GM12878 (cell line): ENCODE measurements around the gene TAC3. TPM values are rescaled to one million over a fixed set of nuclear protein-coding genes. Genes with fewer than 3 reads are reported as not detected.
A peak's percentile ranks its signal among the peaks of the same experiment; 100 is the strongest.

Source experiments
- ATF7 ChIP-seq: fragments of 450-650 bp; IDR thresholded peaks from 2 replicates; pipeline ENCODE4 v1.6.1; 2016; ENCODE audit warnings: low read depth, mild to moderate bottlenecking
- BACH1 ChIP-seq: fragments of 450-650 bp; IDR thresholded peaks from 2 replicates; pipeline ENCODE4 v1.6.1; 2017; ENCODE audit warnings: mild to moderate bottlenecking, borderline replicate concordance
- GABPA ChIP-seq: IDR thresholded peaks from 2 replicates; pipeline ENCODE4 v1.6.1; 2014; ENCODE audit warnings: antibody characterized with exemption, low read depth, mild to moderate bottlenecking, inconsistent platforms
- MYC ChIP-seq: IDR thresholded peaks from 2 replicates; pipeline ENCODE4 v1.6.1; 2011; ENCODE audit warnings: mild to moderate bottlenecking, low read length, moderate library complexity, inconsistent platforms; ENCODE audit not compliant: insufficient read depth, insufficient replicate concordance, insufficient read length, severe bottlenecking
- NFYA ChIP-seq: IDR thresholded peaks from 2 replicates; pipeline ENCODE4 v1.6.1; 2011; ENCODE audit warnings: low read depth, mild to moderate bottlenecking, low read length, improper control_type of control experiment, borderline replicate concordance
- NR2C2 ChIP-seq: IDR thresholded peaks from 2 replicates; pipeline ENCODE4 v1.6.1; 2011; ENCODE audit warnings: borderline replicate concordance, low read depth; ENCODE audit not compliant: control insufficient read depth, insufficient read length
- NR2F1 ChIP-seq: fragments of 450-650 bp; conservative IDR thresholded peaks from 2 replicates; pipeline ENCODE4 v1.6.1; 2017; ENCODE audit warnings: mild to moderate bottlenecking
- PAX8 ChIP-seq: fragments of 450-650 bp; IDR thresholded peaks from 2 replicates; pipeline ENCODE4 v1.6.1; 2017; ENCODE audit warnings: mild to moderate bottlenecking, moderate library complexity
- POLR2A ChIP-seq: IDR thresholded peaks from 2 replicates; pipeline ENCODE4 v1.6.1; 2011; ENCODE audit warnings: low read depth, mild to moderate bottlenecking, low read length
- RB1 ChIP-seq: fragments of 450-650 bp; formaldehyde crosslinking; IDR thresholded peaks from 2 replicates; pipeline ENCODE4 v1.6.1; 2017; ENCODE audit warnings: mild to moderate bottlenecking, borderline replicate concordance
- RELA ChIP-seq: fragments of 450-650 bp; IDR thresholded peaks from 2 replicates; pipeline ENCODE4 v1.8.0; 2014; ENCODE audit warnings: borderline replicate concordance; ENCODE audit not compliant: partially characterized antibody
- RUNX3 ChIP-seq: IDR thresholded peaks from 2 replicates; pipeline ENCODE4 v1.6.1; 2012; ENCODE audit warnings: low read length, inconsistent platforms
- SIN3A ChIP-seq: IDR thresholded peaks from 2 replicates; pipeline ENCODE4 v1.6.1; 2012; ENCODE audit warnings: low read depth, low read length, improper control_type of control experiment
- SP1 ChIP-seq: IDR thresholded peaks from one replicate; pipeline ENCODE4 v1.6.1; 2011; ENCODE audit warnings: low read depth, low read length
- ZBED1 ChIP-seq: IDR thresholded peaks from 2 replicates; pipeline ENCODE4 v1.6.1; 2016; ENCODE audit warnings: borderline replicate concordance
- ZNF384 ChIP-seq: IDR thresholded peaks from 2 replicates; pipeline ENCODE4 v1.6.1; 2012; ENCODE audit warnings: low read depth, mild to moderate bottlenecking, low read length, improper control_type of control experiment, borderline replicate concordance
- polyA plus RNA-seq, 11 experiments: library from polyadenylated mRNA; depleted of rRNA in 4 of 11; unstranded in 6 of 11; stranded (reverse) in 5 of 11; fragments of >200 nt; fragmentation: Nextera tagmentation in 4 of 11; fragmentation: Illumina TruSeq in 1 of 11; extraction: Ambion mirVana in 4 of 11; extraction: Trizol in 1 of 11; gene quantifications; 1 replicate in 1 of 11; 2 replicates in 10 of 11; pipeline versions ENCODE4 v1.2.1 to v1.2.3, GENCODE V29; 2011 to 2016; ENCODE audit warnings: inconsistent platforms in 2 of 11, missing spikeins in 2 of 11, low read depth in 1 of 11
- total RNA-seq, 4 experiments: library from RNA; depleted of rRNA in 3 of 4; stranded (reverse); fragments of >200 nt in 3 of 4; fragmentation: Illumina TruSeq in 1 of 4; extraction: Trizol in 1 of 4; gene quantifications; 2 replicates each; pipeline versions ENCODE4 v1.2.1 to v1.2.3, GENCODE V29; 2013 to 2021
- TF ChIP-seq, protein P1 (sequence below): fragments of 450-650 bp; IDR thresholded peaks from 2 replicates; pipeline ENCODE4 v1.6.1; 2018; ENCODE audit warnings: borderline replicate concordance, mild to moderate bottlenecking; ENCODE audit not compliant: partially characterized antibody
- TF ChIP-seq, protein P2 (sequence below): fragments of 450-650 bp; IDR thresholded peaks from 2 replicates; pipeline ENCODE4 v1.6.1; 2016; ENCODE audit warnings: mild to moderate bottlenecking, moderate library complexity, borderline replicate concordance
- TF ChIP-seq, protein P3 (sequence below): fragments of 450-650 bp; IDR thresholded peaks from 2 replicates; pipeline ENCODE4 v1.6.1; 2017; ENCODE audit warnings: low read depth, mild to moderate bottlenecking, moderate library complexity
- TF ChIP-seq, protein P4 (sequence below): fragments of 450-650 bp; IDR thresholded peaks from 2 replicates; pipeline ENCODE4 v1.6.1; 2018; ENCODE audit warnings: mild to moderate bottlenecking, low read depth, moderate library complexity; ENCODE audit not compliant: partially characterized antibody

TAC3 gene
- total and polyA plus RNA-seq, 10 of the 15 experiments (the other 5 are each of a cell fraction or from before 2014, with no cell fraction given): 0.11 to 0.18 (median 0.13) TPM; not detected in 7

DNA sequence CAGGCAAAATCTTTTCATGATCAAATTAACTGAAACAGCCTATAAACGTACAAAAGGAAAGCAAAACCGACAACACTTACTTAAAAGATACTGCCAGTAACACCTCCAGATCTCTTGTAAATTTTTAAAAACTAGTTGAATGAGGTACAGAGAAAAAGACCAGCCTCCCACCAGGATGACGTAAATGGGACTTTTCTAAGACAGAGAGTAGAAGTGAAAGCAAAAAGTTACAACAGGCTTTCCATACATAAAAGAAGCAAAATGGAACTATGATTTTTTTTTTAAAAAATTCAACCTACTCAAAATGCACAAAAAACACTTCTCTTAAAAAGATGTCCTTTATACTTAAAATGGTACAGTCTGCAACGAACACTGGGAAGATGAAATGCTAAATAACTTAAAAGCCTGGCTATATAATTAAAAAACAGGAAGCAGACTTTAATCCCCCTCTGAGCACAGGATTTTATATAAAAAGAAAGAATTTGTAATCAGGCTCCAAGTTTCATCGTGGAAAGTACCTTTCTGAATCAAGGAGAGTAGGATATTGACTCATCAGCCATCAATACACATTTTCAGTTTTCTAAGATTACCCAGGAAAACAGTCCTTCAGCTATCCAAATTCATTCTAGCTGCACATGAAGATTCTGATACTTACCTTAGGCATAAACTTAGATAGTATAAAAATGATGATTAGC lies 47.8 kb upstream of the TAC3 start (continued):
- TF ChIP-seq, protein P1, sequence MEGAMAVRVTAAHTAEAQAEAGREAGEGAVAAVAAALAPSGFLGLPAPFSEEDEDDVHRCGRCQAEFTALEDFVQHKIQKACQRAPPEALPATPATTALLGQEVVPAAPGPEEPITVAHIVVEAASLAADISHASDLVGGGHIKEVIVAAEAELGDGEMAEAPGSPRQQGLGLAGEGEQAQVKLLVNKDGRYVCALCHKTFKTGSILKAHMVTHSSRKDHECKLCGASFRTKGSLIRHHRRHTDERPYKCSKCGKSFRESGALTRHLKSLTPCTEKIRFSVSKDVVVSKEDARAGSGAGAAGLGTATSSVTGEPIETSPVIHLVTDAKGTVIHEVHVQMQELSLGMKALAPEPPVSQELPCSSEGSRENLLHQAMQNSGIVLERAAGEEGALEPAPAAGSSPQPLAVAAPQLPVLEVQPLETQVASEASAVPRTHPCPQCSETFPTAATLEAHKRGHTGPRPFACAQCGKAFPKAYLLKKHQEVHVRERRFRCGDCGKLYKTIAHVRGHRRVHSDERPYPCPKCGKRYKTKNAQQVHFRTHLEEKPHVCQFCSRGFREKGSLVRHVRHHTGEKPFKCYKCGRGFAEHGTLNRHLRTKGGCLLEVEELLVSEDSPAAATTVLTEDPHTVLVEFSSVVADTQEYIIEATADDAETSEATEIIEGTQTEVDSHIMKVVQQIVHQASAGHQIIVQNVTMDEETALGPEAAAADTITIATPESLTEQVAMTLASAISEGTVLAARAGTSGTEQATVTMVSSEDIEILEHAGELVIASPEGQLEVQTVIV: no peak
- TF ChIP-seq SP1 (no peak), SIN3A (no peak), MYC (no peak), NFYA (no peak), NR2F1 (no peak), PAX8 (no peak), ZNF384 (peak; percentile 60), RELA (no peak), ATF7 (peak; percentile 98), GABPA (no peak), POLR2A (no peak), RB1 (no peak), ZBED1 (no peak), RUNX3 (no peak), NR2C2 (no peak), BACH1 (no peak)
- TF ChIP-seq, protein P2, sequence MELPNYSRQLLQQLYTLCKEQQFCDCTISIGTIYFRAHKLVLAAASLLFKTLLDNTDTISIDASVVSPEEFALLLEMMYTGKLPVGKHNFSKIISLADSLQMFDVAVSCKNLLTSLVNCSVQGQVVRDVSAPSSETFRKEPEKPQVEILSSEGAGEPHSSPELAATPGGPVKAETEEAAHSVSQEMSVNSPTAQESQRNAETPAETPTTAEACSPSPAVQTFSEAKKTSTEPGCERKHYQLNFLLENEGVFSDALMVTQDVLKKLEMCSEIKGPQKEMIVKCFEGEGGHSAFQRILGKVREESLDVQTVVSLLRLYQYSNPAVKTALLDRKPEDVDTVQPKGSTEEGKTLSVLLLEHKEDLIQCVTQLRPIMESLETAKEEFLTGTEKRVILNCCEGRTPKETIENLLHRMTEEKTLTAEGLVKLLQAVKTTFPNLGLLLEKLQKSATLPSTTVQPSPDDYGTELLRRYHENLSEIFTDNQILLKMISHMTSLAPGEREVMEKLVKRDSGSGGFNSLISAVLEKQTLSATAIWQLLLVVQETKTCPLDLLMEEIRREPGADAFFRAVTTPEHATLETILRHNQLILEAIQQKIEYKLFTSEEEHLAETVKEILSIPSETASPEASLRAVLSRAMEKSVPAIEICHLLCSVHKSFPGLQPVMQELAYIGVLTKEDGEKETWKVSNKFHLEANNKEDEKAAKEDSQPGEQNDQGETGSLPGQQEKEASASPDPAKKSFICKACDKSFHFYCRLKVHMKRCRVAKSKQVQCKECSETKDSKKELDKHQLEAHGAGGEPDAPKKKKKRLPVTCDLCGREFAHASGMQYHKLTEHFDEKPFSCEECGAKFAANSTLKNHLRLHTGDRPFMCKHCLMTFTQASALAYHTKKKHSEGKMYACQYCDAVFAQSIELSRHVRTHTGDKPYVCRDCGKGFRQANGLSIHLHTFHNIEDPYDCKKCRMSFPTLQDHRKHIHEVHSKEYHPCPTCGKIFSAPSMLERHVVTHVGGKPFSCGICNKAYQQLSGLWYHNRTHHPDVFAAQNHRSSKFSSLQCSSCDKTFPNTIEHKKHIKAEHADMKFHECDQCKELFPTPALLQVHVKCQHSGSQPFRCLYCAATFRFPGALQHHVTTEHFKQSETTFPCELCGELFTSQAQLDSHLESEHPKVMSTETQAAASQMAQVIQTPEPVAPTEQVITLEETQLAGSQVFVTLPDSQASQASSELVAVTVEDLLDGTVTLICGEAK: peak; percentile 26; the same call in 1 of the 2 replicates
- TF ChIP-seq, protein P3, sequence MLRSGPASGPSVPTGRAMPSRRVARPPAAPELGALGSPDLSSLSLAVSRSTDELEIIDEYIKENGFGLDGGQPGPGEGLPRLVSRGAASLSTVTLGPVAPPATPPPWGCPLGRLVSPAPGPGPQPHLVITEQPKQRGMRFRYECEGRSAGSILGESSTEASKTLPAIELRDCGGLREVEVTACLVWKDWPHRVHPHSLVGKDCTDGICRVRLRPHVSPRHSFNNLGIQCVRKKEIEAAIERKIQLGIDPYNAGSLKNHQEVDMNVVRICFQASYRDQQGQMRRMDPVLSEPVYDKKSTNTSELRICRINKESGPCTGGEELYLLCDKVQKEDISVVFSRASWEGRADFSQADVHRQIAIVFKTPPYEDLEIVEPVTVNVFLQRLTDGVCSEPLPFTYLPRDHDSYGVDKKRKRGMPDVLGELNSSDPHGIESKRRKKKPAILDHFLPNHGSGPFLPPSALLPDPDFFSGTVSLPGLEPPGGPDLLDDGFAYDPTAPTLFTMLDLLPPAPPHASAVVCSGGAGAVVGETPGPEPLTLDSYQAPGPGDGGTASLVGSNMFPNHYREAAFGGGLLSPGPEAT: peak; percentile 79
- TF ChIP-seq, protein P4, sequence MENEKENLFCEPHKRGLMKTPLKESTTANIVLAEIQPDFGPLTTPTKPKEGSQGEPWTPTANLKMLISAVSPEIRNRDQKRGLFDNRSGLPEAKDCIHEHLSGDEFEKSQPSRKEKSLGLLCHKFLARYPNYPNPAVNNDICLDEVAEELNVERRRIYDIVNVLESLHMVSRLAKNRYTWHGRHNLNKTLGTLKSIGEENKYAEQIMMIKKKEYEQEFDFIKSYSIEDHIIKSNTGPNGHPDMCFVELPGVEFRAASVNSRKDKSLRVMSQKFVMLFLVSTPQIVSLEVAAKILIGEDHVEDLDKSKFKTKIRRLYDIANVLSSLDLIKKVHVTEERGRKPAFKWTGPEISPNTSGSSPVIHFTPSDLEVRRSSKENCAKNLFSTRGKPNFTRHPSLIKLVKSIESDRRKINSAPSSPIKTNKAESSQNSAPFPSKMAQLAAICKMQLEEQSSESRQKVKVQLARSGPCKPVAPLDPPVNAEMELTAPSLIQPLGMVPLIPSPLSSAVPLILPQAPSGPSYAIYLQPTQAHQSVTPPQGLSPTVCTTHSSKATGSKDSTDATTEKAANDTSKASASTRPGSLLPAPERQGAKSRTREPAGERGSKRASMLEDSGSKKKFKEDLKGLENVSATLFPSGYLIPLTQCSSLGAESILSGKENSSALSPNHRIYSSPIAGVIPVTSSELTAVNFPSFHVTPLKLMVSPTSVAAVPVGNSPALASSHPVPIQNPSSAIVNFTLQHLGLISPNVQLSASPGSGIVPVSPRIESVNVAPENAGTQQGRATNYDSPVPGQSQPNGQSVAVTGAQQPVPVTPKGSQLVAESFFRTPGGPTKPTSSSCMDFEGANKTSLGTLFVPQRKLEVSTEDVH: no peak
